Neural progenitor cell (in vitro differentiated cells): ENCODE measurements around the gene SPATA12.

ENCODE experiments used
- CTCF ChIP-seq: fragments of 200-600 bp; sonication (generic); IDR thresholded peaks from 2 replicates; pipeline ENCODE4 v1.5.1; 2017; ENCODE audit warnings: antibody characterized with exemption, mild to moderate bottlenecking
- EZH2 ChIP-seq: fragments of 200-600 bp; sonication (generic); IDR thresholded peaks from 2 replicates; pipeline ENCODE4 v1.6.1; 2017; ENCODE audit warnings: antibody characterized with exemption, mild to moderate bottlenecking, moderate library complexity

- TF ChIP-seq CTCF (no peak), EZH2 (no peak)
Observed at GRCh38 chr3:57036952-57037351, 23.5 kb upstream of the SPATA12 start.
